ENCODE measurements around the gene P2RX6. TPM values are rescaled to one million over a fixed set of nuclear protein-coding genes. Genes with fewer than 3 reads are reported as not detected.

P2RX6 gene
- polyA plus RNA-seq, 1 of the 3 experiments (the other 2 are of a cell fraction): 7.1 TPM

DNA sequence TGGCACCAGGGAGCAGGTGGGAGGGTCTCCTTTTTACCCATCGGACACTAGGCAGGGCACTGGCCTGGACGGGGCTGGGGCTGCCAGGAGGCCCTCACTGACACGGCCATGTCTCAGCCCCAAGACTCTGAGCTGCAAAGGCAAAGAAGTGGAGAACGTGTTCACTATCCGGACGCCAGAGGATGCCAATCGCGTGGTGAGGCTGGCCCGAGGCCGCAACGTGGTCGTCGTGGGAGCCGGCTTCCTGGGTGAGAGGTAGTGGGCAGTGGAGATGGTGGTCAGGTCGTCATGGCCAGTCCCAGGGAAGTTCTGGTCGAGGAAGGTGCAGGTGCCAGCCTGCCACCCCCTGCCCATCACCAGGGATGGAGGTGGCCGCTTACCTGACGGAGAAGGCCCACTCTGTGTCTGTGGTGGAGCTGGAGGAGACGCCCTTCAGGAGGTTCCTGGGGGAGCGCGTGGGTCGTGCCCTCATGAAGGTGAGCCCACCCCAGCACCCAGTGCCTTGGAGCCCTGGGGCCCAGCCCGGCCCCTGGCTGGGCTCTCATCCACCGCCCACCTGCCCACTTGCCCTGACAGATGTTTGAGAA, 38.6 kb upstream of the P2RX6 start:
- Histone ChIP-seq H3K9me3 (no peaks in the 10 kb centered on the region), H2AFZ (ENCODE audit: low read depth) (no peak overlapping the region), H3K79me2 (ENCODE audit: insufficient read depth) (no peaks in the 10 kb centered on the region), H3K27ac (ENCODE audit: low read depth in 2 of 2, low read length in 1 of 2) (no peak overlapping the region), H3K9me2 (no peaks in the 10 kb centered on the region), H3K4me2 (no peak overlapping the region), H3K9ac (no peak overlapping the region), H4K20me1 (ENCODE audit: insufficient read depth) (no peaks in the 10 kb centered on the region), H3K4me3 (ENCODE audit: low read depth in 2 of 2, low read length in 1 of 2) (no peak overlapping the region), H3K27me3 (ENCODE audit: insufficient read depth) (no peaks in the 10 kb centered on the region), H3K4me1 (ENCODE audit: control insufficient read depth in 1 of 2, insufficient read depth in 2 of 2, low read depth in 1 of 2, low read length in 1 of 2) (peaks cover 0 to 13% of the 10 kb centered on the region in 2 experiments; a peak in 2 of 4 replicates), H3F3A (replicated peaks; ENCODE audit: insufficient read depth) (no peaks in the 10 kb centered on the region), H3K36me3 (replicated peaks in 1 of 2; ENCODE audit: control insufficient read depth in 1 of 2, insufficient read depth in 2 of 2, low read length in 1 of 2) (no peaks in the 10 kb centered on the region)
- TF ChIP-seq EZH2phosphoT487 (IDR thresholded peaks at IDR 0.05; ENCODE audit: borderline replicate concordance, low read depth): no peak
- no peak for TF ChIP-seq TEAD4 (IDR thresholded peaks at IDR 0.05; ENCODE audit: borderline replicate concordance, insufficient read depth)
- TF ChIP-seq JUND (IDR thresholded peaks at IDR 0.05): no peak
- TF ChIP-seq, protein P1, sequence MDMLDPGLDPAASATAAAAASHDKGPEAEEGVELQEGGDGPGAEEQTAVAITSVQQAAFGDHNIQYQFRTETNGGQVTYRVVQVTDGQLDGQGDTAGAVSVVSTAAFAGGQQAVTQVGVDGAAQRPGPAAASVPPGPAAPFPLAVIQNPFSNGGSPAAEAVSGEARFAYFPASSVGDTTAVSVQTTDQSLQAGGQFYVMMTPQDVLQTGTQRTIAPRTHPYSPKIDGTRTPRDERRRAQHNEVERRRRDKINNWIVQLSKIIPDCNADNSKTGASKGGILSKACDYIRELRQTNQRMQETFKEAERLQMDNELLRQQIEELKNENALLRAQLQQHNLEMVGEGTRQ (IDR thresholded peaks at IDR 0.05; ENCODE audit: borderline replicate concordance, low read depth, low read length): no peak
- no peak for TF ChIP-seq MEF2A (IDR thresholded peaks at IDR 0.05; ENCODE audit: borderline replicate concordance, low read depth)
- TF ChIP-seq, protein P2, sequence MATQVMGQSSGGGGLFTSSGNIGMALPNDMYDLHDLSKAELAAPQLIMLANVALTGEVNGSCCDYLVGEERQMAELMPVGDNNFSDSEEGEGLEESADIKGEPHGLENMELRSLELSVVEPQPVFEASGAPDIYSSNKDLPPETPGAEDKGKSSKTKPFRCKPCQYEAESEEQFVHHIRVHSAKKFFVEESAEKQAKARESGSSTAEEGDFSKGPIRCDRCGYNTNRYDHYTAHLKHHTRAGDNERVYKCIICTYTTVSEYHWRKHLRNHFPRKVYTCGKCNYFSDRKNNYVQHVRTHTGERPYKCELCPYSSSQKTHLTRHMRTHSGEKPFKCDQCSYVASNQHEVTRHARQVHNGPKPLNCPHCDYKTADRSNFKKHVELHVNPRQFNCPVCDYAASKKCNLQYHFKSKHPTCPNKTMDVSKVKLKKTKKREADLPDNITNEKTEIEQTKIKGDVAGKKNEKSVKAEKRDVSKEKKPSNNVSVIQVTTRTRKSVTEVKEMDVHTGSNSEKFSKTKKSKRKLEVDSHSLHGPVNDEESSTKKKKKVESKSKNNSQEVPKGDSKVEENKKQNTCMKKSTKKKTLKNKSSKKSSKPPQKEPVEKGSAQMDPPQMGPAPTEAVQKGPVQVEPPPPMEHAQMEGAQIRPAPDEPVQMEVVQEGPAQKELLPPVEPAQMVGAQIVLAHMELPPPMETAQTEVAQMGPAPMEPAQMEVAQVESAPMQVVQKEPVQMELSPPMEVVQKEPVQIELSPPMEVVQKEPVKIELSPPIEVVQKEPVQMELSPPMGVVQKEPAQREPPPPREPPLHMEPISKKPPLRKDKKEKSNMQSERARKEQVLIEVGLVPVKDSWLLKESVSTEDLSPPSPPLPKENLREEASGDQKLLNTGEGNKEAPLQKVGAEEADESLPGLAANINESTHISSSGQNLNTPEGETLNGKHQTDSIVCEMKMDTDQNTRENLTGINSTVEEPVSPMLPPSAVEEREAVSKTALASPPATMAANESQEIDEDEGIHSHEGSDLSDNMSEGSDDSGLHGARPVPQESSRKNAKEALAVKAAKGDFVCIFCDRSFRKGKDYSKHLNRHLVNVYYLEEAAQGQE (IDR thresholded peaks at IDR 0.05; ENCODE audit: low read depth, low read length): no peak
- TF ChIP-seq, protein P3, sequence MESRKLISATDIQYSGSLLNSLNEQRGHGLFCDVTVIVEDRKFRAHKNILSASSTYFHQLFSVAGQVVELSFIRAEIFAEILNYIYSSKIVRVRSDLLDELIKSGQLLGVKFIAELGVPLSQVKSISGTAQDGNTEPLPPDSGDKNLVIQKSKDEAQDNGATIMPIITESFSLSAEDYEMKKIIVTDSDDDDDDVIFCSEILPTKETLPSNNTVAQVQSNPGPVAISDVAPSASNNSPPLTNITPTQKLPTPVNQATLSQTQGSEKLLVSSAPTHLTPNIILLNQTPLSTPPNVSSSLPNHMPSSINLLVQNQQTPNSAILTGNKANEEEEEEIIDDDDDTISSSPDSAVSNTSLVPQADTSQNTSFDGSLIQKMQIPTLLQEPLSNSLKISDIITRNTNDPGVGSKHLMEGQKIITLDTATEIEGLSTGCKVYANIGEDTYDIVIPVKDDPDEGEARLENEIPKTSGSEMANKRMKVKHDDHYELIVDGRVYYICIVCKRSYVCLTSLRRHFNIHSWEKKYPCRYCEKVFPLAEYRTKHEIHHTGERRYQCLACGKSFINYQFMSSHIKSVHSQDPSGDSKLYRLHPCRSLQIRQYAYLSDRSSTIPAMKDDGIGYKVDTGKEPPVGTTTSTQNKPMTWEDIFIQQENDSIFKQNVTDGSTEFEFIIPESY (IDR thresholded peaks at IDR 0.05; ENCODE audit: borderline replicate concordance, low read depth): no peak
- TF ChIP-seq, protein P4, sequence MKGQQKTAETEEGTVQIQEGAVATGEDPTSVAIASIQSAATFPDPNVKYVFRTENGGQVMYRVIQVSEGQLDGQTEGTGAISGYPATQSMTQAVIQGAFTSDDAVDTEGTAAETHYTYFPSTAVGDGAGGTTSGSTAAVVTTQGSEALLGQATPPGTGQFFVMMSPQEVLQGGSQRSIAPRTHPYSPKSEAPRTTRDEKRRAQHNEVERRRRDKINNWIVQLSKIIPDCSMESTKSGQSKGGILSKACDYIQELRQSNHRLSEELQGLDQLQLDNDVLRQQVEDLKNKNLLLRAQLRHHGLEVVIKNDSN (IDR thresholded peaks at IDR 0.05; ENCODE audit: borderline replicate concordance, low read depth): no peak
- TF ChIP-seq TAF1 (IDR thresholded peaks at IDR 0.05; ENCODE audit: borderline replicate concordance, low read depth, low read length): no peak
- TF ChIP-seq SMC3 (IDR thresholded peaks at IDR 0.05; ENCODE audit: low read depth, low read length): no peak
- DNase-seq: no peak
- WGBS (ENCODE audit: low lambda C conversion rate): 73% methylated on average over 14 of the region's 24 CpGs
- ChIA-PET CTCF (interaction anchor here (7.4 kb wide), 1 partner anchor 14 kb away, joined by 44 read pairs; no protein-coding TSS in a partner anchor), POLR2A (no interaction called here)

Data from SK-N-SH (cell line).